Cardiac fibroblast (primary cell): ENCODE measurements around the gene EPHA5.
A peak's percentile ranks its signal among the peaks of the same experiment; 100 is the strongest.

Source experiments
- DNase-seq, 2 donors: peaks; one replicate each; pipeline versions ENCODE4 v3.0.0 to v3.0.0-alpha.2; 2010; ENCODE audit warnings: low read depth in 2 of 2
- H3K4me3 ChIP-seq, 2 donors: replicated peaks in 1 of 2; 1 replicate in 1 of 2; 2 replicates in 1 of 2; pipeline ENCODE4 v1.5.1; 2011; ENCODE audit warnings: low read depth in 2 of 2, low read length in 2 of 2, mild to moderate bottlenecking in 2 of 2, moderate library complexity in 1 of 2
- TF ChIP-seq, protein P1 (sequence below): IDR thresholded peaks from one replicate; pipeline ENCODE4 v1.5.1; 2011; ENCODE audit warnings: low read depth, mild to moderate bottlenecking, low read length, inconsistent platforms

The EPHA5 gene

DNA sequence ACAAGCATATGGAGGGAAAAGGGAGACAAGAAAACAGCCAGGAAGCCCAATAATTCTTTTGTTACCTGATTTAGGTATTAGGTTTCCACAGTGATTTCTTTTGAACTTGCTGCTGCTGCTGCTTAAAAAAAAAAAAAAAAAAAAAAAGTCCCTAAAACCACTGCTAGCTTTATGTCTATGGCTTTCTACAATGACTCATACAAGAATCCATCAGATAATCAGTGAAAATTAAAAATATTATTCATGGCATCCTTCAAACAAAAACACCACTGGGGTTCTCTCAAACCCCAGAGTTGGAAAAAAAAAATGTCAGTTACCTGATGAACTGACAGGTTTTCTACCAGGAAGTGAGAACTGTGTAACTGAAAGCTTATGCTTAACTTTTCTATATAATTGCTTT is 14.3 kb downstream of the EPHA5 start:
- TF ChIP-seq, protein P1, sequence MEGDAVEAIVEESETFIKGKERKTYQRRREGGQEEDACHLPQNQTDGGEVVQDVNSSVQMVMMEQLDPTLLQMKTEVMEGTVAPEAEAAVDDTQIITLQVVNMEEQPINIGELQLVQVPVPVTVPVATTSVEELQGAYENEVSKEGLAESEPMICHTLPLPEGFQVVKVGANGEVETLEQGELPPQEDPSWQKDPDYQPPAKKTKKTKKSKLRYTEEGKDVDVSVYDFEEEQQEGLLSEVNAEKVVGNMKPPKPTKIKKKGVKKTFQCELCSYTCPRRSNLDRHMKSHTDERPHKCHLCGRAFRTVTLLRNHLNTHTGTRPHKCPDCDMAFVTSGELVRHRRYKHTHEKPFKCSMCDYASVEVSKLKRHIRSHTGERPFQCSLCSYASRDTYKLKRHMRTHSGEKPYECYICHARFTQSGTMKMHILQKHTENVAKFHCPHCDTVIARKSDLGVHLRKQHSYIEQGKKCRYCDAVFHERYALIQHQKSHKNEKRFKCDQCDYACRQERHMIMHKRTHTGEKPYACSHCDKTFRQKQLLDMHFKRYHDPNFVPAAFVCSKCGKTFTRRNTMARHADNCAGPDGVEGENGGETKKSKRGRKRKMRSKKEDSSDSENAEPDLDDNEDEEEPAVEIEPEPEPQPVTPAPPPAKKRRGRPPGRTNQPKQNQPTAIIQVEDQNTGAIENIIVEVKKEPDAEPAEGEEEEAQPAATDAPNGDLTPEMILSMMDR: no peak
- H3K4me3 ChIP-seq: no peak overlapping the region
- no peak for DNase-seq

DNA sequence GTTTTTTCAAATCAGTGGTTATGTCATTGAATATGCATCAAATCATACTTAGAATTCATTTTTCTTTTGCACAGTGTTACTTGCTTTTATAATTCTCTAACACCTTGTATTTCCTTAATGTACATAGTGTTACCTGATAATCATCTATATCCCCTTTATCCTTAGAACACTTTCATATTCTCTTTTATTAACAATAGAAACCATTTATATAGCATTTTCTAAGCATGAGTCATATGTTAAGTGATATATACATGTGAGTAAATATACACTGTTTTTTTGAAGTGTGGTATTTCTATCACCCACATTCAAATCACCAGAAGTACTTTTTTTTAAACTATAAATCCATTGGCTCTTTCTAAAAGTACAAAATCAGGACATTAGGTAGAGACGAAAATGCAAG is 15.3 kb downstream of the EPHA5 start:
- DNase-seq: no peak
- TF ChIP-seq, protein P1: no peak
- H3K4me3 ChIP-seq: no peak overlapping the region

DNA sequence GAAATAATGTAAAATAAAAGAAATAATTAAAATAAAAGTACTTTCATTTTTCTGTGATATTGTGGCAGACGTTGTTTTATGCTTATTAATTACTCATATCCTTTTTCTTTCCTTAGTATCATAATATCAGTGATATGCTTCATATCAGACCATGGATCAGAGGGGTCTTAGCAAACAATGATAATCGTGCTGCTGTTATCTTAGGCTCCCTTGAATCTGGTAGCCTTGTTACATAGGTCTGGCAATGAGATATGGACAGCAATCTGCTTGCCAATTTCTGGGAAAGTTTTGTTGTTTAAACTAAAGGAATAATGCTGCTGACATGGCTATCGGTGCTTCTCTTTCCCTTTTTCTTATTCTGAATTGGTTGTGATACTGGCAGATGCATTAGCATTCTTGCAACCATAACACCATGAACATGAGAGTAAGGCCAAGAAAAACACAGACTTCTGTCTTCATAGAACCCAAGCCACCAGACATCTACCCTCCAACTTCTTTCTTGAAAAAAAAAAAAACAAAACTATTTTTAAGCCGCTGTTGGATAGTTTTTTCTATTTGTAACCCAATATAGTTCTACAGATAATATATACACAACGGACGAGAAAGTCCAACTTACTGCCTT is 16.4 kb downstream of the EPHA5 start:
- no peak overlapping the region for H3K4me3 ChIP-seq
- TF ChIP-seq, protein P1: no peak
- peak in 1 of 2 donors; percentile 26 for DNase-seq

DNA sequence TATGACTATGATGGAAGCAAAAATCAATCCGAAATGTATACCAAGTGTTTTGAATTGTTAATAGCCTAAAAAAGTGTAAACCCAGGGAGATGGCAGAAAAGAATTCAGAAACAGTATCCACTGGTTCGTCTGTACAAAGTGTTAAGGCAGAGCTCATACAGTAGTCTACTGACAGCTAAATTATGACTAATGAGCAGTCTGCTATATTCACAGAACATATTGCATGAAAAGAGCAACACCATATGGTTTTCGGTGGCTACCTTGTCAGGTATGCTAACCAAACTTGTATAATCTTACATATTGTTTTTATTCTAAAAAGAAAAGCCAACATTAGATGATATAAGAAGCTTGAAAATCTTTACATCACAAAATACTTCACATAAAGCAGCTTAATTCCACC is 18.5 kb downstream of the EPHA5 start:
- no peak for DNase-seq
- TF ChIP-seq, protein P1: no peak
- H3K4me3 ChIP-seq: no peak overlapping the region

DNA sequence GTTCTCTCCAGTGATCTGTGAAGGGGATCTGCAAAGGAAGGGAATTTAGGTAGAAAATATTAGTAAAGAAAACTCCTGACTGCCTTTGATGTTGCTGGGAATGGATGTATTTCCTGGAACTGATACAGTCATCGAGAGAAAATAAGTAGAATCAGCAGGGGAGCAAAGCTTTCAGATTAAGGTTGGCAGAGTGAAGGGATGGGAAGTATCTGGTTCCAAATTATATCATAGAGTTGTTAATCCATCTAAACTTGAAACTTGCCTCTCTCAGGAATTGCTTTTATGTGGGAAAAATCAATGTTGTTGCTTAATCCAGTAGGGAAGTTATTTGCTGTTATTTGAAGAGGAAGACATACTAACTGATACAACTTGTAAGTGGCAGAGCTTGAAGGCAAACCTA is 19.3 kb downstream of the EPHA5 start:
- no peak overlapping the region for H3K4me3 ChIP-seq
- DNase-seq: no peak

DNA sequence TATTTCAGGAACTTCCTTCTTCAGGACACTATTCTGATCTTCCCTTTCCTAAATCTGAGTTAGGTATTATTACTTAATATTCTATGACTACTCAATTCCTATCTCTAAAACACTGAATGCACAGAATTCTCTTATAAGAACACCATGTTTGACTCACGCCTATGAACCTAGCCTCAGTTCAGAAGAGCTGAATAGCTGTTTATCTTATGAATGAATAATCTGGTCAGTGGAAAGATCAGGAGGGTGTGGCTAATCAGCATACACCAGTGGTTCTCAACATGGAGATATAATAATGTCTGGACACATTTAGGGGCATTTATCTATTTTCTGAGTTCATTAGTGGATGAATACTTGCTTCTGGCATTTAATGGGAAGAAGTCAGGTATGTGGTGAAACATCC is 24.2 kb downstream of the EPHA5 start:
- TF ChIP-seq, protein P1: no peak
- no peak for DNase-seq
- H3K4me3 ChIP-seq: no peak overlapping the region

More for the DNA sequence above, 19.3 kb downstream of the EPHA5 start:
- TF ChIP-seq, protein P1: no peak

DNA sequence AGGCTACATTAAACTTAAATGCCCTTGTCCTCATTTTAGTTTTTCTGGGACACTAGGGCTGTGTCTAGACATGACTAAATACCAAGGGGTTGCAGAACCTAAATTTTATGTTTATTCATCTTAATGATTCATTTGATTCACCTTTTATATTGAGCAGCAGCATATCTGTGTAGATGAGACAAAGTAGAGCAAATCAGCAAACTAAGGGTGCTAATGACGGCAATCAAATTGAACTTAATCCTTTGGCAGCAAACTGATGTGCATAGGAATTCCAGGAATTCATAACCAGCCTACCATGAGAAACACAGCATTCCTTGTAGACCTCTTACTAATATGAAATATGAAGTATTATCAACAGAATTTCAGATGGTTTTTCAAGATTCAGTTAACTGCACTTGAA is 25.1 kb downstream of the EPHA5 start:
- TF ChIP-seq, protein P1: no peak
- DNase-seq: peak; percentile 24 to 53
- no peak overlapping the region for H3K4me3 ChIP-seq
